Thyroid gland (tissue), 4 donors: ENCODE measurements around the gene RELL1.

Experiments
- POLR2A ChIP-seq, 2 donors: fragments of 450-650 bp; IDR thresholded peaks; one replicate each; pipeline ENCODE4 v1.6.1; 2017; ENCODE audit warnings: antibody characterized with exemption in 2 of 2, mild to moderate bottlenecking in 2 of 2, moderate library complexity in 1 of 2
- TF ChIP-seq, protein P1 (sequence below), 6 experiments: fragments of 200-600 bp in 3 of 6; fragments of 450-650 bp in 3 of 6; sonication (generic) in 3 of 6; IDR thresholded peaks; one replicate each; pipeline ENCODE4 v1.5.1; 2016 to 2019; ENCODE audit warnings: antibody characterized with exemption in 6 of 6, mild to moderate bottlenecking in 2 of 6, inconsistent platforms in 1 of 6, moderate library complexity in 1 of 6

DNA sequence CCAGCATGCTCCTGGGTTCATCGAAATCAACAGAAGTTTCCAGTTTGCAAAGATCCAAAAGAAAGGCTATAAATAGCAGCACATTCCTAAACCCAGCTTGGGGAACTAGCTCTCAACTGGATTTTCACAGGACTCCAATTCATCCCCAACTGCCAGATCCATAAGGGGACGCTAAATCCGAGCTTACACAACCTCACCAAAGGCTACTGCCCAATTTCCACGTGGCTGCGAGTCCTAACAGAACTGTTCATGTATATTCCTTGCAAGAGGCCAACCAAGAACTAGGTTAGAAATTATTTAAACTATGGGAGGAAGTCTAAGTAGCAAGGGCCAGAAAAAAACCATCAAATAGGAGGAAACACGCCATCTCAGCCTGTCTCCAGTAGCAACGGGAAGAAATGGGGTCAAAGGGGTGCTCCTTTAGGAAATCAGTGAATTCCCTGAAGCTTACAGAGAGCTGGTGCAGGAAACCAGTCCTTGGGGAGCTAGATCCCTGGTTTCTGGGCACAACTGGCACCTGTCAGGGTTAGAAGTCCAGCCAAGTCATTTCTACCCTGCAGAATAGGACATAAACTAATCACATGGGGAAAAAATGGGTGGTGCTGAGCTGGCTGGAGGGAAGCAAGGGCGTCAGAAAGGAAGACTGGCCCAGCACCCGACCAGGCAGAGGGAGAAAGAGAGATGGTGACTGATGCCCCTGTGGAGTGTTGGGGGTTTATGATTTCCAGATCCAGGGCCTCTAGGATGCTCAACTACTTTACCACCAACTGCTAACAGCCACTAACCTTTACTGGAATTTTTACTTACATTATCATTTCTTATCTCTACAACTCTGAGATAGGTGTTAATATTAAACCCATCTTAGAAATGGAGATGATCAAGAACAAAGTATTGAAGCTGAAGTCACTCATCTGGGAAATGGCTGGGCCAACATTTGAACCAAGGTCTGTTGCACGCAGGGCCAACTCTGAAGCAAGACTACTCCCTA lies 20.5 kb downstream of the RELL1 start:
- TF ChIP-seq, protein P1, sequence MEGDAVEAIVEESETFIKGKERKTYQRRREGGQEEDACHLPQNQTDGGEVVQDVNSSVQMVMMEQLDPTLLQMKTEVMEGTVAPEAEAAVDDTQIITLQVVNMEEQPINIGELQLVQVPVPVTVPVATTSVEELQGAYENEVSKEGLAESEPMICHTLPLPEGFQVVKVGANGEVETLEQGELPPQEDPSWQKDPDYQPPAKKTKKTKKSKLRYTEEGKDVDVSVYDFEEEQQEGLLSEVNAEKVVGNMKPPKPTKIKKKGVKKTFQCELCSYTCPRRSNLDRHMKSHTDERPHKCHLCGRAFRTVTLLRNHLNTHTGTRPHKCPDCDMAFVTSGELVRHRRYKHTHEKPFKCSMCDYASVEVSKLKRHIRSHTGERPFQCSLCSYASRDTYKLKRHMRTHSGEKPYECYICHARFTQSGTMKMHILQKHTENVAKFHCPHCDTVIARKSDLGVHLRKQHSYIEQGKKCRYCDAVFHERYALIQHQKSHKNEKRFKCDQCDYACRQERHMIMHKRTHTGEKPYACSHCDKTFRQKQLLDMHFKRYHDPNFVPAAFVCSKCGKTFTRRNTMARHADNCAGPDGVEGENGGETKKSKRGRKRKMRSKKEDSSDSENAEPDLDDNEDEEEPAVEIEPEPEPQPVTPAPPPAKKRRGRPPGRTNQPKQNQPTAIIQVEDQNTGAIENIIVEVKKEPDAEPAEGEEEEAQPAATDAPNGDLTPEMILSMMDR (IDR thresholded peaks at IDR 0.05) = no peak
- no peak for TF ChIP-seq POLR2A (IDR thresholded peaks at IDR 0.05)
